IMR-90 (cell line): ENCODE measurements around the gene OVCA2. TPM values are rescaled to one million over a fixed set of nuclear protein-coding genes. Genes with fewer than 3 reads are reported as not detected.

Source experiments
- ATAC-seq: fragments of 200-7000 bp; cut with Tn5 transposase; 2 replicates; pipeline ENCODE4 v1.9.1; 2020; ENCODE audit warnings: low read depth, mild to moderate bottlenecking, moderate library complexity
- BruUV-seq: library from RNA; stranded (reverse); fragments of 400-500 nt; replicated peaks from 2 replicates; lab custom pipeline; 2021; lab: Mats Ljungman, UMichigan
- CTCF ChIA-PET: fragments of 300-600 bp; formaldehyde crosslinking; extraction: SDS; loops from one replicate; lab custom pipeline; 2021; ENCODE audit warnings: antibody characterized with exemption; lab: Yijun Ruan, JAX
- POLR2A ChIA-PET: fragments of 300-600 bp; sonication (Branson Sonifier 250); formaldehyde crosslinking; loops from one replicate; lab custom pipeline; 2022; ENCODE audit warnings: antibody characterized with exemption; ENCODE audit not compliant: unreplicated experiment; lab: Charles Lee
- DNase-seq: peaks from one replicate; pipeline ENCODE4 v3.0.0; 2013
- H2AFZ ChIP-seq: replicated peaks from 2 replicates; pipeline ENCODE3; 2013; ENCODE audit warnings: low read length, mild to moderate bottlenecking; ENCODE audit not compliant: poor library complexity
- H2AK5ac ChIP-seq: 2 replicates; pipeline ENCODE4 v1.6.1; 2013; ENCODE audit warnings: low read depth, low read length, inconsistent platforms
- H2AK9ac ChIP-seq: replicated peaks from 2 replicates; pipeline ENCODE3; 2013; ENCODE audit warnings: mild to moderate bottlenecking, low read depth, low read length, moderate library complexity; ENCODE audit not compliant: poor library complexity
- H2BK120ac ChIP-seq: 2 replicates; pipeline ENCODE4 v1.6.1; 2013; ENCODE audit warnings: low read depth, low read length, inconsistent platforms
- H2BK15ac ChIP-seq: 3 replicates; pipeline ENCODE4 v1.6.1; 2013; ENCODE audit warnings: low read depth, low read length, inconsistent platforms
- H2BK20ac ChIP-seq: 2 replicates; pipeline ENCODE4 v1.6.1; 2013; ENCODE audit warnings: low read depth, mild to moderate bottlenecking, inconsistent platforms, low read length, moderate library complexity
- H2BK5ac ChIP-seq: 2 replicates; pipeline ENCODE4 v1.6.1; 2013; ENCODE audit warnings: mild to moderate bottlenecking, low read depth, low read length, inconsistent platforms; ENCODE audit not compliant: poor library complexity, severe bottlenecking
- H3K14ac ChIP-seq: replicated peaks from 2 replicates; pipeline ENCODE4 v1.6.1; 2013; ENCODE audit warnings: low read depth, low read length, inconsistent platforms
- H3K18ac ChIP-seq: 2 replicates; pipeline ENCODE4 v1.6.1; 2013; ENCODE audit warnings: low read depth, low read length, control low read depth
- H3K23ac ChIP-seq: 2 replicates; pipeline ENCODE4 v1.6.1; 2013; ENCODE audit warnings: low read depth, low read length, inconsistent platforms
- H3K27ac ChIP-seq: 2 replicates; pipeline ENCODE4 v1.5.1; 2013; ENCODE audit warnings: mild to moderate bottlenecking, control low read depth, low read length; ENCODE audit not compliant: insufficient read depth
- H3K27me3 ChIP-seq: 2 replicates; pipeline ENCODE4 v1.6.1; 2013; ENCODE audit warnings: low read length; ENCODE audit not compliant: control insufficient read depth, insufficient read depth
- H3K36me3 ChIP-seq: 2 replicates; pipeline ENCODE4 v1.6.1; 2013; ENCODE audit warnings: low read length, mixed read lengths; ENCODE audit not compliant: control insufficient read depth, insufficient read depth
- H3K4ac ChIP-seq: 2 replicates; pipeline ENCODE4 v1.6.1; 2013; ENCODE audit warnings: low read depth, low read length, inconsistent platforms
- H3K4me1 ChIP-seq: 2 replicates; pipeline ENCODE4 v1.6.1; 2013; ENCODE audit warnings: low read length, mixed read lengths; ENCODE audit not compliant: control insufficient read depth, insufficient read depth
- H3K4me2 ChIP-seq: 2 replicates; pipeline ENCODE4 v1.6.1; 2013; ENCODE audit warnings: low read depth, mild to moderate bottlenecking, control low read depth, low read length, moderate library complexity
- H3K4me3 ChIP-seq: 2 replicates; pipeline ENCODE4 v1.5.1; 2013; ENCODE audit warnings: low read depth, mild to moderate bottlenecking, control low read depth, low read length, moderate library complexity; ENCODE audit not compliant: insufficient read depth
- H3K56ac ChIP-seq: 2 replicates; pipeline ENCODE4 v1.6.1; 2013; ENCODE audit warnings: low read length, inconsistent platforms; ENCODE audit not compliant: insufficient read depth; ENCODE audit errors: extremely low read depth
- H3K79me1 ChIP-seq, 2 experiments: 2 replicates each; pipeline ENCODE4 v1.6.1; 2013; ENCODE audit warnings: low read length in 2 of 2, inconsistent platforms in 1 of 2, low read depth in 1 of 2
- H3K9ac ChIP-seq: 2 replicates; pipeline ENCODE4 v1.6.1; 2013; ENCODE audit warnings: low read depth, low read length, control low read depth
- H3K9me1 ChIP-seq: 2 replicates; pipeline ENCODE4 v1.6.1; 2013; ENCODE audit warnings: low read length, inconsistent platforms; ENCODE audit not compliant: insufficient read depth
- H3K9me3 ChIP-seq: 2 replicates; pipeline ENCODE4 v1.6.1; 2013; ENCODE audit warnings: low read length; ENCODE audit not compliant: control insufficient read depth, insufficient read depth
- H4K20me1 ChIP-seq: 2 replicates; pipeline ENCODE4 v1.6.1; 2013; ENCODE audit warnings: low read length, inconsistent platforms; ENCODE audit not compliant: insufficient read depth
- H4K5ac ChIP-seq: 2 replicates; pipeline ENCODE4 v1.6.1; 2013; ENCODE audit warnings: mild to moderate bottlenecking, low read depth, low read length, control low read depth
- H4K8ac ChIP-seq, 2 experiments: 2 replicates each; pipeline ENCODE4 v1.6.1; 2013; ENCODE audit warnings: low read depth in 2 of 2, low read length in 2 of 2, control low read depth in 1 of 2, inconsistent platforms in 1 of 2
- H4K91ac ChIP-seq: 2 replicates; pipeline ENCODE4 v1.6.1; 2013; ENCODE audit warnings: low read depth, low read length, inconsistent platforms; ENCODE audit not compliant: insufficient read depth
- BHLHE40 ChIP-seq: fragments of 150-350 bp; IDR thresholded peaks from 2 replicates; pipeline ENCODE4 v1.6.1; 2016; ENCODE audit warnings: mild to moderate bottlenecking, low read depth, low read length
- CHD1 ChIP-seq: IDR thresholded peaks from 2 replicates; pipeline ENCODE4 v1.6.1; 2012; ENCODE audit warnings: low read depth, low read length, improper control_type of control experiment
- FOS ChIP-seq: fragments of 150-350 bp; IDR thresholded peaks from 2 replicates; pipeline ENCODE4 v1.6.1; 2016; ENCODE audit warnings: low read depth, low read length
- MAFK ChIP-seq: IDR thresholded peaks from 2 replicates; pipeline ENCODE4 v1.6.1; 2012; ENCODE audit warnings: low read depth, low read length, improper control_type of control experiment
- NFE2L2 ChIP-seq: fragments of 150-350 bp; IDR thresholded peaks from 2 replicates; pipeline ENCODE4 v1.6.1; 2016; ENCODE audit warnings: low read depth, mild to moderate bottlenecking, low read length
- WGBS, 2 experiments: methylation state at CpG; one replicate each; pipeline versions ENCODE4 v1.1.5 to v1.1.7; 2013; ENCODE audit warnings: missing lambda C conversion rate in 2 of 2; ENCODE audit not compliant: insufficient read length in 1 of 2; ENCODE audit errors: extremely low coverage in 2 of 2; 5-methylcytosine and 5-hydroxymethylcytosine counted together
- dilution Hi-C: fragments of 300-500 bp; cut with HindIII; formaldehyde crosslinking; loops from one replicate; pipeline ENCODE4 v1.14.3; 2018; ENCODE audit warnings: low sequenced_read_pairs; ENCODE audit not compliant: unreplicated experiment
- in situ Hi-C: fragments of 300-500 bp; cut with MboI; formaldehyde crosslinking; loops from 3 replicates; pipeline ENCODE4 v1.14.3; 2019; ENCODE audit warnings: low sequenced_read_pairs, inconsistent platforms, mixed read lengths
- intact Hi-C: fragments of 100-400 bp; cut with micrococcal nuclease; formaldehyde crosslinking; loops from 2 replicates; pipeline ENCODE4 v1.10.0; 2022
- polyA plus RNA-seq, 3 experiments: library from polyadenylated mRNA; depleted of rRNA; stranded (reverse); fragments of >200 nt; gene quantifications; 2 replicates each; pipeline ENCODE4 v1.2.3, GENCODE V29; 2012; ENCODE audit warnings: low replicate concordance in 1 of 3
- total RNA-seq: library from RNA; depleted of rRNA; stranded (reverse); fragments of >200 nt; gene quantifications from 2 replicates; pipeline ENCODE4 v1.2.3, GENCODE V29; 2012

Gene OVCA2
- total and polyA plus RNA-seq, 2 of the 4 experiments (the other 2 are of a cell fraction): 38.7 to 46.9 TPM

DNA sequence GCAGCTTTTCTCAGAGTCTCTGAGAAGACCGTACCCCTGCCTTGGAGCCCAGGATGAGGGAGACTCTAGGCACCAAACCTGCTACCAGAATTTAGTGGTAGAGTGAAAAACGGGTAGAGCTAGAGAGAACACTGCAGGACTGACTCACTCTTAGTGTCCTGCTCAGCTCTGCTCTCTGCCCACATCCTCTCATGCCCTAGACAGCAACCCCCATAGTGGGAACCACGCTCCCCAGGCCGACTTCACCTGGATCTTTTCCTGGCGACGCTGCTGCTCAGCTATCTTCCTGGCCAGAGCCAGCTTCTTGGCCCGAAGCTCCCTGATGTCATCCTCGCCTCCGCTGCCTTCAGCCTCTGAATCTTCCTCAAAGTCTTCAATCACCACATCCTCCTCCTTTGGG is 39.7 kb downstream of the OVCA2 start:
- H3K18ac ChIP-seq: no peak overlapping the region
- intact Hi-C loops: no loop called here
- no peaks in the 10 kb centered on the region for H3K27me3 ChIP-seq
- peak overlapping the region; percentile 75 for H2AK9ac ChIP-seq
- H2BK5ac ChIP-seq: peak overlapping the region; percentile 80
- peak overlapping the region; percentile 71; the same call in 1 of the 3 replicates for H2BK15ac ChIP-seq
- peaks cover 0 to 69% of the 10 kb centered on the region in 2 experiments; a peak in 2 of 4 replicates for H3K79me1 ChIP-seq
- peak overlapping the region; percentile 61; the same call in 1 of the 2 replicates for H2BK20ac ChIP-seq
- peaks cover 35% of the 10 kb centered on the region for H3K4me1 ChIP-seq
- DNase-seq (peak; percentile 53), ATAC-seq (no peak)
- H3K36me3 ChIP-seq: peaks cover 34% of the 10 kb centered on the region
- peaks cover 42% of the 10 kb centered on the region for H3K9me1 ChIP-seq
- ChIA-PET POLR2A (no interaction called here), CTCF (no interaction called here)
- no peak for TF ChIP-seq BHLHE40
- no peak for TF ChIP-seq MAFK
- no peak for TF ChIP-seq CHD1
- TF ChIP-seq FOS: no peak
- TF ChIP-seq NFE2L2: no peak
- H3K23ac ChIP-seq: peak overlapping the region; percentile 86
- in situ Hi-C loops: no loop called here
- no peak overlapping the region for H3K27ac ChIP-seq
- H3K9ac ChIP-seq: peak overlapping the region; percentile 8; the same call in 1 of the 2 replicates
- peak overlapping the region; percentile 74; the same call in 1 of the 2 replicates for H3K4ac ChIP-seq
- H4K8ac ChIP-seq: peak overlapping the region in 1 of 2 experiments; percentile 59; a peak in 2 of 4 replicates
- peak overlapping the region; percentile 94; the same call in 1 of the 2 replicates for H2AK5ac ChIP-seq
- peak overlapping the region; percentile 92 for H3K14ac ChIP-seq
- no peak overlapping the region for H4K5ac ChIP-seq
- H3K56ac ChIP-seq: no peak overlapping the region
- H4K20me1 ChIP-seq: no peaks in the 10 kb centered on the region
- H3K9me3 ChIP-seq: no peaks in the 10 kb centered on the region
- WGBS, 2 experiments: 92% methylated on average over 5 of the region's 9 CpGs; no CpG with 5 or more reads in 1 of the 2 experiments
- H3K4me3 ChIP-seq: no peak overlapping the region
- peak overlapping the region; percentile 72; the same call in 1 of the 2 replicates for H2BK120ac ChIP-seq
- dilution Hi-C loops: no loop called here
- BruUV-seq: no TSS peak
- H4K91ac ChIP-seq: peak overlapping the region; percentile 65; the same call in 1 of the 2 replicates
- H2AFZ ChIP-seq: peak overlapping the region; percentile 60
- no peak overlapping the region for H3K4me2 ChIP-seq
